SH-SY5Y (cell line): ENCODE results near the gene HOXB3.

Source experiments
- GATA2 ChIP-seq: IDR thresholded peaks from 2 replicates; pipeline ENCODE4 v1.6.1; 2011; ENCODE audit warnings: mild to moderate bottlenecking, low read depth, low read length
- GATA3 ChIP-seq: IDR thresholded peaks from 2 replicates; pipeline ENCODE4 v1.6.1; 2011; ENCODE audit warnings: low read depth, mild to moderate bottlenecking, low read length, moderate library complexity

- TF ChIP-seq GATA3 (no peak), GATA2 (no peak)
Observed at GRCh38 chr17:48576479-48577309, 13.3 kb downstream of the HOXB3 start.
